ENCODE measurements around the gene PM20D2.

DNA sequence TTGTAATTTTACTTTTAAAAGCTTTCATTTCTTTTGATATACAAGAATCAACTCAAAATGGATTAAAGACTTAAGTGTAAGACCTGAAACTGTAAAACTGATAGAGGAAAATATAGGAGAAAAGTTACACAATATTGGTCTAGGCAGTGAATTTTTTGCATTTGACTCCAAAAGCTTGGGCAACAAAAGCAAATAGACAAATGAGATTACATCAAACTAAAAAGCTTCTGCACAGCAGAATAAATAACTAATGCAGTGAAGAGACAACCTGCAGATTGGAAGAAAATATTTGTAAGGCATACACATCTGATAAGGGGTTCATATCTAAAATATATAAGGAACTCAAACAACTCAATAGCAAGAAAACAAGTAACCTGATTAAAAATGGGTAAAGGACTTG, 68.3 kb downstream of the PM20D2 start:
- TF ChIP-seq, protein P1, sequence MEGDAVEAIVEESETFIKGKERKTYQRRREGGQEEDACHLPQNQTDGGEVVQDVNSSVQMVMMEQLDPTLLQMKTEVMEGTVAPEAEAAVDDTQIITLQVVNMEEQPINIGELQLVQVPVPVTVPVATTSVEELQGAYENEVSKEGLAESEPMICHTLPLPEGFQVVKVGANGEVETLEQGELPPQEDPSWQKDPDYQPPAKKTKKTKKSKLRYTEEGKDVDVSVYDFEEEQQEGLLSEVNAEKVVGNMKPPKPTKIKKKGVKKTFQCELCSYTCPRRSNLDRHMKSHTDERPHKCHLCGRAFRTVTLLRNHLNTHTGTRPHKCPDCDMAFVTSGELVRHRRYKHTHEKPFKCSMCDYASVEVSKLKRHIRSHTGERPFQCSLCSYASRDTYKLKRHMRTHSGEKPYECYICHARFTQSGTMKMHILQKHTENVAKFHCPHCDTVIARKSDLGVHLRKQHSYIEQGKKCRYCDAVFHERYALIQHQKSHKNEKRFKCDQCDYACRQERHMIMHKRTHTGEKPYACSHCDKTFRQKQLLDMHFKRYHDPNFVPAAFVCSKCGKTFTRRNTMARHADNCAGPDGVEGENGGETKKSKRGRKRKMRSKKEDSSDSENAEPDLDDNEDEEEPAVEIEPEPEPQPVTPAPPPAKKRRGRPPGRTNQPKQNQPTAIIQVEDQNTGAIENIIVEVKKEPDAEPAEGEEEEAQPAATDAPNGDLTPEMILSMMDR (IDR thresholded peaks at IDR 0.05; ENCODE audit: insufficient read depth, low read length): no peak
- no peak for TF ChIP-seq GABPA (IDR thresholded peaks at IDR 0.05; ENCODE audit: low read depth)
- TF ChIP-seq POLR2AphosphoS5 (IDR thresholded peaks at IDR 0.05; ENCODE audit: low read depth): no peak
